ENCODE measurements around the gene H1-8.

DNA sequence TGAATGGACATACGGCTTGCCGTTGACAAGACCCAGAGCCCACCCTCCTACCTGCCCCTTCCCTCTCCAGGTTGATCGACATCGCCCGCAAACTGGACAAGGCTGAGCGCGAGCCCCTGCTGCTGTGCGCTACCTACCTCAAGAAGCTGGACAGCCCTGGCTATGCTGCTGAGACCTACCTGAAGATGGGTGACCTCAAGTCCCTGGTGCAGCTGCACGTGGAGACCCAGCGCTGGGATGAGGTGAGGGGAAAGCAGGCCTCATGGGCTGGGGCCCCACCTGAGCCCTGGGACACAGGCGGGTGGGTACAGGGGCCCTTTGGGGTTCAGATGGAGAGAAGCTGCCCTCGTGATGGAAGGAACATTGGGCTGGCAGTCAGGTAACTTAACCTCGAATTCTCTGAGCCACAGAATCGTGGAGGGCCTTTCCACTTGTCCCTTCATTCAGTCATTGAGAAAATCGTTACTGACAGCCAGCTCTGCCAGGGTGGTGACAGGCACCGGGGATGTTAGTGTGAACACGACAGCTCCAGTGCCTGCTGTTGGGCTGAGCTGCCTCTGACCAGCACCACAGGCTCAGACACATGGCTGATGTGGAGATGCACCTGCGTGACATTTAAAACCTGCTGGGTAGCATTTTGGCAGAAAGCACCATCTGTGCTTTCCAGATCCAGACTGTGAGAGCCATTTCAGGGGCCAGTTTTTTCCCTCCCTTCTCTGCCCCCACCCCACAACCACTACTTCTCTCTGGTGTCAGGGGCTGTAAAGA, 40.1 kb upstream of the H1-8 start:
- TF ChIP-seq, protein P1, sequence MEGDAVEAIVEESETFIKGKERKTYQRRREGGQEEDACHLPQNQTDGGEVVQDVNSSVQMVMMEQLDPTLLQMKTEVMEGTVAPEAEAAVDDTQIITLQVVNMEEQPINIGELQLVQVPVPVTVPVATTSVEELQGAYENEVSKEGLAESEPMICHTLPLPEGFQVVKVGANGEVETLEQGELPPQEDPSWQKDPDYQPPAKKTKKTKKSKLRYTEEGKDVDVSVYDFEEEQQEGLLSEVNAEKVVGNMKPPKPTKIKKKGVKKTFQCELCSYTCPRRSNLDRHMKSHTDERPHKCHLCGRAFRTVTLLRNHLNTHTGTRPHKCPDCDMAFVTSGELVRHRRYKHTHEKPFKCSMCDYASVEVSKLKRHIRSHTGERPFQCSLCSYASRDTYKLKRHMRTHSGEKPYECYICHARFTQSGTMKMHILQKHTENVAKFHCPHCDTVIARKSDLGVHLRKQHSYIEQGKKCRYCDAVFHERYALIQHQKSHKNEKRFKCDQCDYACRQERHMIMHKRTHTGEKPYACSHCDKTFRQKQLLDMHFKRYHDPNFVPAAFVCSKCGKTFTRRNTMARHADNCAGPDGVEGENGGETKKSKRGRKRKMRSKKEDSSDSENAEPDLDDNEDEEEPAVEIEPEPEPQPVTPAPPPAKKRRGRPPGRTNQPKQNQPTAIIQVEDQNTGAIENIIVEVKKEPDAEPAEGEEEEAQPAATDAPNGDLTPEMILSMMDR (conservative IDR thresholded peaks at IDR 0.05 in 1 of 2, IDR thresholded peaks at IDR 0.05 in 1 of 2; ENCODE audit: extremely low read depth in 1 of 2, insufficient read depth in 1 of 2, low read depth in 1 of 2, low read length in 2 of 2): no peak
- no peak for TF ChIP-seq EZH2 (IDR thresholded peaks at IDR 0.05; ENCODE audit: borderline replicate concordance, low read length)

Measured in mammary epithelial cell (primary cell).